NCI-H226 (cell line): ENCODE results near the gene AIRE.

Experiments used
- DNase-seq: peaks from one replicate; pipeline ENCODE4 v3.0.0-alpha.2; 2015

Gene AIRE

DNA sequence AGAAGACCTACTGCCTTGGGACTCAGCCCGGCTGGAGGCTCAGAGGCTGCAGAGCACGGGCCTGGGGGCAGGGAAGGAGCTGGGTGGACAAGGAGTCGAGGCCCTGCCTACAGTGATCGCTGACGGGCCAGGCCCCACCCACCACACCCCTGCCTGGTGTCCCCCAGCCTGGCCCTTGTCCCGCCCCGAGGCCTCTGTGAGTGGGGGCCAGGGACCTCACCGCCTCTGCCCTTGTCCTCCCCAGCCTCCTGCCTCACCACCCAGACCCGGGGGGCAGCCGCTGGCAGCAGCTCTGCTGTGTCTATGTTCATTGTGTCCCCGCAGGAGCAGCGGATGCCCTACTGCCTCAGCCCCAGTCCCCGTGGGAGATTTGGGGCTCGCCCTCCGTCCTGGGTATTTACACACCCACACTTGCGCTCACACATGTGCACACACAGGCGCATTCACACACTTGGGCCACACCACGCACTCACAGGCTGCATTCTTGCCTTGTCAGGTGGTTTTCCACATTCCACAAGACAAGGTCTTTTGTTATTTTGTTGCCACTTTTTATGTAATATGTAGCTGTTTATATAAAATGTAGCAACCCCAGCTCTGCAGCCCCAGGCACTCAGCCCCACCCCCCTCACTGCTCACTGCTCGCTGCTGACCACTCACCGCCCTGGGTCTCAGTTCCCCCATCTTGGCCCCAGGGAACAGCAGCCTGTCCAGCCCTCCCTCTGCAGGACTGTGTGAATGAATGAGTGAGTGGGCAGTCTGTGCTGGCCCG lies 21.4 kb downstream of the AIRE start:
- DNase-seq = no peak

DNA sequence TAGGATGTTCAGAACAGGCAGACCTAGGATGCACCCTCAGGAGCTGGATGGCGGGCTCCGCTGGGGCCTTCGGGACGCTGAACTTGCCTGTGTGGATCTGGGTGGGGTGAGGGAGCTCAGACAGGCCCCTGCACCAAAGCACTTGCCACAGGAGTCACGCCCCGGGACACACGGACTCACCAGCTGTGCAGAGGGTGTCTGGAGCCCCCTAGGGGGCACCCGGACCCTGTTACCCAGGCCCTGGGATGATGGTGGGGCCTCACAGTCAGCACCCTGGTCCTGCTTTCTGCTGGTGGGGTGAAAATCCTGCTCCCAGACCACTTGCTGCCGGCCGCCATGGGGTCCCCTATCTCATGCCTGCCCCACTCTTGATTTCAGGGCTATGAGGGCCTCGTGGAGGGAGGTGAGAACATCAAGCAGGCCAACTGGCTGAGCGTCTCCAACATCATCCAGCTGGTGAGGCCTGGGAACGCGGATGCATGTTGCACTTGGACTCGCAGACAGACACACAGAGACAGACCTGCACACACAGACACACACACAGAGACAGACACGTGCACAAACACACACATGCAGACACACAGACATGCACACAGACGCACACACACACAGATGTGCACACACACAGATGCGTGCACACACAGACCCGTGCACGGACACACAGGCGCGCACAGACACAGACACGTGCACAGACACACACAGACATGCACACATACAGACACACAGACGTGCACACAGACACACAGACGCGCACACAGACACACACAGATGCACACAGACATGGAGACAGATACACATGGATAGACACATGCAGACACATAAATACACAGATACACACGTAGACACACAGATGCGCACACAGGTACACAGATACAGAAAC lies 25.2 kb downstream of the AIRE start:
- no peak for DNase-seq

DNA sequence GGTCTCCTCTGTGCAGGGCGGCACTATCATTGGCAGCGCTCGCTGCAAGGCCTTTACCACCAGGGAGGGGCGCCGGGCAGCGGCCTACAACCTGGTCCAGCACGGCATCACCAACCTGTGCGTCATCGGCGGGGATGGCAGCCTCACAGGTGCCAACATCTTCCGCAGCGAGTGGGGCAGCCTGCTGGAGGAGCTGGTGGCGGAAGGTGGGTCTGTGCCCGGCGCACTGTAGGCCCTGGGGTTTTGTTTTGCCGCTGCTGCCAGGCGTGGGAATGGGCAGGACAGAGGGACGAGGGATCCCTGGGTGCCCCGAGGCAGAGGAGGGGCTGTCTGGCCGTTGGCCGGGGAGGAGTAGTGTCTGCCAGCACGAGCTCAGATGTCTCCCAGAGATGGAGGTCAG lies 26.4 kb downstream of the AIRE start:
- no peak for DNase-seq

DNA sequence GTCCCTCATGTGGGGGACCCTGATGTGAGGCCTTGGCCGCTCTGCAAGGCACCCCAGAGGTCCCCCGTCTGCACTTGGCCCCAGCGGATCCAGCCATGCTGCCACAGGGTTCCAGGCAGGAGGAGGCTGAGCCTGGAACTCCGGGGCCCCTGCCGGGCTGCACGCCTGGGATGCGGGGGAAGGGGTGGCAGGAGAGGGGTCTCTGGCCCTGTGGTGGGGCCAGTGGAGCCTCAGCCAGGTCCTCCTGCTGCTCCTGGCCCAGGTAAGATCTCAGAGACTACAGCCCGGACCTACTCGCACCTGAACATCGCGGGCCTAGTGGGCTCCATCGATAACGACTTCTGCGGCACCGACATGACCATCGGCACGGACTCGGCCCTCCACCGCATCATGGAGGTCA lies 27.0 kb downstream of the AIRE start:
- DNase-seq = no peak

DNA sequence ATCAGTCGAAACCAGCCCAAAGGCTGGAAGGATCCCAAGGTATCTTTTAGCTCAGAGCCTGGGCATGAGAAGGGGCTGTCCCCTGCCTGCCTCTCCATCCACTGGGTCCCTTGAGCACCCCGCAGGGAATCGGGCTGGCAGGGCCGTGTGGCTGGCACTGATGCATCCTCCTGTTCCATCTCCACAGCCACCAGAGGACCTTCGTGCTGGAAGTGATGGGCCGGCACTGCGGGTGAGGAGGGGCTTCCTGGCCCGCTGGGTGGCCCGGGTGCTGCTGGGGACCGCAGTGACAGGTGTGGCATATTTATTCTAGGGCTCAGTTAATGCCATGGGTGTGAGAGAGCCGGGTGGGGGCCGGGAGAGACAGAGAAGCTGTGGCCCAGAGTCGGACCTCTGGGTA lies 27.8 kb downstream of the AIRE start:
- no peak for DNase-seq

DNA sequence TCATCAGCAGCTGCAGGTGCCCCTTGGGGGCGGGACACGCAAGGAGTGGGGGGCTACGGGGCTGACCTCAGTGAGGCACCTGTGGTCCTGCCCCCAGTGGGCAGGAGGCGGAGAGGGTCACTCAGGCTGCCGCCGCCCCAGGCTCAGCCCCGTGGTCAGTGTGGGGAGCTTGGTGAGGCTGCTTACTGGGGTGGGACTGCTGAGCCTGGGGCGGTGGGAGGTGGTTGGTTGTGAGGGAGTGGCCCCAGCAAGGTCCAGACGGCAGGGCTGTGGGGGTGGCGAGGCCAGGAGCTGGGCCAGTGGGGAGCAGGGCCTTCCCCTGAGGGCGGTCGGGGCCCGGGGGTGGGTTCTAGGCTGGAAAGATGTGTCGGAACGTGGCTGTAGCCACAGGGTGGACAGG lies 28.5 kb downstream of the AIRE start:
- no peak for DNase-seq

DNA sequence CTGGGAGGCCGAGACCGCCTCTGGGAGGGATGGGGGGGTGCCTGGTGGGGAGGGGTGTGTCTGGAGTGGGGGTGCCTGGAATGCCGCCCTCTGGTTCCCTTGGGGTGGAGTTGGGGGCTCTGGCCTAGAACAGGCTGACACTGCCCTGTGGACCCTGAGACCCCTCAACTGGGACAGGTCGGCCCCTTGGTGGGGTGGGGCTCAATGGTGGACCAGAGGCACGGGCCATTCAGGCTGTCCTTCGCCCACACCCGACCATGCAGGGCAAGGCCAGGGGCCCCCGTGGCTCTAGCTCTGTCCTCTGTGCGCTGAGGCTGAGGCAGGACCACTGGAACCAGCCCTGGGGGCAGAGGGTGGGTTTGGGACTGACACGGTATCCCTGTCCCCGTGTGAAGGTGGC lies 28.9 kb downstream of the AIRE start:
- no peak for DNase-seq

DNA sequence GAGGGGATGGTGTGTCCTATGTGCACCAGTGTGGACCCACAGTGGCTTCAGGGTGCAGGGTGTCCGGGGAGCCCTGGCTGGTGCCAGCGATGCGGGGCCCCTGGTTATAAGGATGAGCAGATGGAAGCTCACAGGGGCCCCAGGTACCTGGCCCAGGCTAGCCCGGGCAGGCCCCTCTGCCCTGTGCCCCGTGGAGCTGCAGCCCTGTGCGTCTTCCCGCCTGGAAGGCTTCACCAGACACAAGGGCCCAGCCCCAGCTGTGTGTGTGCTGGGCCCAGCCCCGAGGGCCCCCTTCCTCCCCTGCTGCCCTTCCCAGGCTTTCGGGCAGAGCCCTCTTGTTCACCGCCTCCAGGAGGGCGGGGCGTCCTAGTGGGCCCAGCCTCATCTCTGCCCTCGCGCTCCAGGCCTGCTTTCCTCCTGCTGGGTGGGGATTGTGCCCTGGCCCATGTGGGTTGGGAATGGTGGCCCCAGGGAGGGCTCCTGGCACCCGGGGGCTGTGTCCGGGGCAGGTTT lies 30.1 kb downstream of the AIRE start:
- no peak for DNase-seq

DNA sequence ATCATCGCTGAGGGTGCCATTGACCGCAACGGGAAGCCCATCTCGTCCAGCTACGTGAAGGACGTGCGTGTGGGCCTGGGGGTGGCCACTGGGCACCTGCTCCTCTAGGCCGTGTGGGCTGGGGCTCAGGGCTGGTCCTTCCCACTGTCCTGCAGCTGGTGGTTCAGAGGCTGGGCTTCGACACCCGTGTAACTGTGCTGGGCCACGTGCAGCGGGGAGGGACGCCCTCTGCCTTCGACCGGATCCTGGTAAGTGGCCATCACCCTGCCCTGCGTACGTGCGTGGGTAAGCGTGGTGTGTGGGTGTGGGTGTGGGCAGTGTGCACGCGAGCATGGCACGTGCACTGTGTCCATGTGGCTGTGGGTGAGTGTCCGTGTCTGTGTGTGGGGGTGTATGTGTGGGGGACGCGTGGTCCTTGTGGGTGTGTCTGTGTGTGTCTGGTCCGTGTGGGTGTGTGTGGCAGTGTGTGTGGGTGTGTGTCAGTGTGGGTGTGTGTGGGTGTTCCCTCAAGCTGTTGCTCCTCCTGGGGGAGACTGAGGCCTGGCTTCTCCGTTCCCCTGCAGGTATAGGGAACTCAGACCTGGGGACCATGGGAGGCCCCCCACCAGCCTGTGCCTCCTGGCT lies 30.7 kb downstream of the AIRE start:
- no peak for DNase-seq

DNA sequence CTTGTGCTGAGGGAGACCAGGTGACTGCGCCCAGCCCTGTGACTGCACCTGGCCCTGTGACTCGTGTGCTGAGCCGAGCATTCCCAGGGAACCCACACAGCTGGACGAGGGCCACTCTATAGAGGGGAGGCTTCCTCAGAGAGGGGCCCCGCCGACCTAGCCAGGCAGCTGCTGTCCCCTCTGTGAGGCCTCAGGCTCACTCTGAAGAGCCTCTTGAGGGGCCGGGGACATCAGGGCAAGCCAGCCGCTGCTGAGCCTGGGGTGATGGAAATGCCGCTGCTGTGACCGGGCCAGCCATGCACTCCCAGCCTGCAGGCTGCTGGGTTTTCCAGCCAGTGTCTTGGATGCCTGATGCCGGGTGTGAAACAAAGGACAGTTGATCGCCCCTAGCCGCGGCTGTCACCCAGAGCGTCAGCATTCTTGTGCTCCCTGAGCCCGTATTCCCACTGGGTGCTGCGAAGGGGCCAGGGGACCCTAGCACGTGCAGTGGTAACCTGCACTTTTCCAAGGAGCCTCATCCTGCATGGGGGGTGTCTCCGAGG lies 31.6 kb downstream of the AIRE start:
- no peak for DNase-seq

DNA sequence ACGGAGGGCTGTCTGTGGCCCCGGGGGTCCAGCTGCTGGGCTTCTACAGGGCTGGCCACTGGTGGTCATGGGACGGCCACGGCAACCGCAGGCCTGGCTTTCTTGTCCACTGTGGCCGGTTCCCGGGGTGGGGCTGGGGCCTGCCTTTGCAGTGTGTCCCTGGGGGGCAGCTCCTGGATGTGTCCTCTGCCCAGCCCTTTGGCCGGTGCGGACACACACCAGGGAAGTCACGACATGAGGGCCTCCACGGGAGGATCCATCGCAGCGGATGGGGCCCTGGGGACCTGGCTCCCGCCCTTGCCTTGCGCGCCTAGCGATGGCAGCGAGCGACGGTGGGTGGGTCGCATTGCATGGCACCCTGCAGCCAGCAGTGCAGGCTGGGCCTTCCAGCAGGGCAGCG lies 32.2 kb downstream of the AIRE start:
- DNase-seq = no peak

DNA sequence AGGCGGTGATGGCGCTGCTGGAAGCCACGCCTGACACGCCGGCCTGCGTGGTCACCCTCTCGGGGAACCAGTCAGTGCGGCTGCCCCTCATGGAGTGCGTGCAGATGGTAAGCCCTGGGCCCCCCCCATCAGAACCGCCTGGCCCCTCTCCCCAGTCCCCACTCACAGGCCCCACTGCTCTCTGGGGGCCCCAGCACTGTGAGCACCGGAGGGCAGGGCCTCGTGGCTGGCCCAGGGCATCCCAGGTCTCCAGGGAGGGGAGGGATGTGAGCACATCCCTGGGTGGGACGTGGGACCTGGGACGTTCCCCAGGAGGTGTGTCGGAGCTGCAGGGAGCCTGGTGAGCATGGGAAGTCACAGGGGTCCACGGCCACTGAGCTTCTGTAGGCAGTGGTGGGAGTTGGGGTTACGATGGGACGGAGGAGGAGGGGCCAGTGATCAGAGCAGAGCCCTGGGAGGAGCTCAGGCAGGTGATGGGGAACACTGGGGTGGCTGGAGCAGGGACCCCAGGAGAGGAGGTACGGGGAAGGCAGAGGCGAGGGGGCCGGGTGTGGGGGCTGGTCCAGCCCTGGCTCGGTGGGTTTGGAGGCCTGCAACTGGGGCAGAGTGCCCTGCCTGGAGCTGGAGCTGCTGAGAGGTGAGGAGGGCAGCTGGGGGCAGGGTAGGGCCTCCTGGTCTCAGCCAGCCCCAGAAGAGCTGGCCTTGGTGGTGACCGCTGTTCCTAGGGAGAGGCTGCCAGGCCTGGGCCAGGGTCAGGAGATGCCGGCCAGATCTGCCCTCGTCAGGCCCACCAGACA lies 33.0 kb downstream of the AIRE start:
- no peak for DNase-seq

DNA sequence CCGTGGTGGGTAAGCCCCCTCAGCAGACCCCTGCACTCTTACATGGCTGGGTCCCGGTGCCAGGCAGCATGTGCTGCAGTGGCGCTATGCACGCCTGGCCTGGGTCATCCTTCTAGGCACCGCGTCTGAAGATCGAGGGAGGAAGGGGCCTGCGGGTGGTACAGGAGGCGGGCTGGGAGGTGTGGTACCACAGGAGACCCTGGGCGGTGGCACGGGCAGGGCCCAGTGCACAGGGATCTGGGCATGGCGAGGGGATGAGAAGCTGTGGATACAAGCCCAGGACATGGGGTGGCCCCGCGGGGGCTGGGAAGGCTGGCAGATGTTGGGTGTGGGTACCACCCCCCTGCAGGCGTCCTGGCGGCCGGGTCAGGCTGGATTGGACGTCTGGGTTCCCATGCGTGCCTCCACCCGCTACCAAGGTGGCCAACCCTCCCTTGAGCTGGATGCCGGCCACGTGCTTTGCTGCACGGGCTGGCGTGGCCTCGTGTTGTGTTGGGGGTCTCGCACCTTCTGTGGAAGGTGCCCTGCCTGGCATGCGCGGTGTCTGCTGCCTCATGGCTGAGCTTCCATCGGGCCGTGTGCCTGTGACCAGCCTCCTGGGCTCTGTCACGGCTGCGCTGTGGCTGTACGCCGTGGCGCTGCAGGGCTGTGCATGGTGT lies 33.9 kb downstream of the AIRE start:
- DNase-seq = no peak

DNA sequence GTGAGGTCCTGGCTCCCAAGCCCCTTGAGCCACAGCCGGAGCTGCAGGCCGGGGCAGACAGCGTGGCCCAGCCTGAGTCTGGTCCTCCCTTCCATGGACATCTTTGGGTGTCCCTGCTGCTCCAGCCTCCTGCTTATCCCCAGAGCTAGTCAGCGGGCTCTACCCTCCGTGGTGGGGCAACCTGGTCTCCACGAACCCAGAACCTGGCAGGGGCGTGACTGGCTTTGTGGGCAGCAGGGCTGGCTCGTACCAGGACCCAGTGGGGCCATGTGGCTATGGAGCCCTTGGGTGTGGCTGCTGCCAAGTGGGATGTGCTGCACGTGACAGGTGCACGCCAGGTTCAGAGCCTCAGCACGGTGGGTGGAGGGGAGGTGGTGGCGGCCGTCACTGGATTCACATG lies 35.2 kb downstream of the AIRE start:
- DNase-seq = no peak

DNA sequence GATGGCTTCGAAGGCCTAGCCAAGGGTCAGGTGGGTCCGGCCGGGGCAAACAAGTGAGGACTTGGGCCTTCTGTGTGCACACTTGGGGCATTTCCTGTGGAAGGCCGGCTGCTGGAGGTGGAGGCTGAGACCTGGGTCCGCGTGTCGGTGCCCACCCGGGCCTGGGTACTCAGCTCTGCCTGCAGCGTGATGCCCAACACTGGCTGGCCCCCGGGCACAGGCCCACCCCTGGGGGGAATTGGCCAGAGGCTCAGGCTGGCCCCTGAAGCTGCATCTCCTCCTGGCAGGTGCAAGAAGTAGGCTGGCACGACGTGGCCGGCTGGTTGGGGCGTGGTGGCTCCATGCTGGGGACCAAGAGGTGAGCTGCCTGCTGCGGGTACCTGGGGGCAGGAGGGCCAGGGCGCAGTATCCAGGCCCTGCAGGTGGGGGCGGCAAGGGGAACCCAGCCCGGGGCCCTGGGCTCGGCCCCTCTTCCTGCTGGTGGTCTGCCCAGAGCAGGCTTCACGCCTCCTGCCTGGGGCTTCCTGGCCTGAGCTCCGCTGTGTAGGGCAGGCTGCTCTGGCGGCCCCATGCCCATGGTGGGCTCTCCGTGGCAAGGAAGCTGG lies 36.3 kb downstream of the AIRE start:
- no peak for DNase-seq

DNA sequence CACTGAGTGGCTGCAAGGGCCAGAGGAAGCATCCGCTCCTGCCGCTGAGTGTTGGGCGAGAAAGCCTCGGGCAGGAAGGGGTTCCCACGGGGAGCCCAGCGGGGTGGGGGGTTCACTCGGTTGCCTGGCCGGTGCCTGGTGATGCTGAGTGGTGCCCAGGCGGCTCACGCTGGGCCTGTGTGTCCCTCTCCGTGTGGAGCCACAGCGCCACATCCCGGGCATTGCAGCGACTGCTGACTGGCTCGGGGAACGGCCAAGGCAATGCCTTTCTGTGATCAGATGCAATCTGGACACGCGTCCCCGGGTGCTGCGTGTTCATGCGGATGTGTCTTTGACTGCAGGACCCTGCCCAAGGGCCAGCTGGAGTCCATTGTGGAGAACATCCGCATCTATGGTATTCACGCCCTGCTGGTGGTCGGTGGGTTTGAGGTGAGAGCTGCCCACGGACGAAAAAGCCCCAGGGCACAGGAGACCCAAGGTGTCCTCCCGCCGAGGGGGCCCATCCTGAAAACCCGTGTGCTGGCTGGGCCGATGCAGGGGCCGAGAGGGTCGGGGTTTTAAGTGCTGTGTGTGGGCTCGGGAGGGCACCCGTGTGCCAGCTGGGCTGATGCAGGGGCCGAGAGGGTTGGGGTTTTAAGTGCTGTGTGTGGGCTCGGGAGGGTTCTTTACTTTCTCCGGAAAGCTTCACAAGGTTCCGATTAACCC lies 37.1 kb downstream of the AIRE start:
- no peak for DNase-seq

DNA sequence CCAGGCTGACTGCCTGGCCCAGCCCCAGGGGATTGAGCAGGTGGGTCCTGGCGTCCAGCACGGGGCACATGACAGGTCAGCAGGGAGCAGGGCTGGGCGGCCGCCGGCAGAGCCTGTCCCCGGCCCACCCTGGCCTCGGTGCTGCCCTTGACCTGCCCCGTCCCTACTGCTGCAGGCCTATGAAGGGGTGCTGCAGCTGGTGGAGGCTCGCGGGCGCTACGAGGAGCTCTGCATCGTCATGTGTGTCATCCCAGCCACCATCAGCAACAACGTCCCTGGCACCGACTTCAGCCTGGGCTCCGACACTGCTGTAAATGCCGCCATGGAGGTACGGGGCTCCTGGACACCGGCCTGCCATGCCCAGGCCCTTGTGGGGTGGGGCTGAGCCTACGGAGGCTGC lies 37.9 kb downstream of the AIRE start:
- no peak for DNase-seq

DNA sequence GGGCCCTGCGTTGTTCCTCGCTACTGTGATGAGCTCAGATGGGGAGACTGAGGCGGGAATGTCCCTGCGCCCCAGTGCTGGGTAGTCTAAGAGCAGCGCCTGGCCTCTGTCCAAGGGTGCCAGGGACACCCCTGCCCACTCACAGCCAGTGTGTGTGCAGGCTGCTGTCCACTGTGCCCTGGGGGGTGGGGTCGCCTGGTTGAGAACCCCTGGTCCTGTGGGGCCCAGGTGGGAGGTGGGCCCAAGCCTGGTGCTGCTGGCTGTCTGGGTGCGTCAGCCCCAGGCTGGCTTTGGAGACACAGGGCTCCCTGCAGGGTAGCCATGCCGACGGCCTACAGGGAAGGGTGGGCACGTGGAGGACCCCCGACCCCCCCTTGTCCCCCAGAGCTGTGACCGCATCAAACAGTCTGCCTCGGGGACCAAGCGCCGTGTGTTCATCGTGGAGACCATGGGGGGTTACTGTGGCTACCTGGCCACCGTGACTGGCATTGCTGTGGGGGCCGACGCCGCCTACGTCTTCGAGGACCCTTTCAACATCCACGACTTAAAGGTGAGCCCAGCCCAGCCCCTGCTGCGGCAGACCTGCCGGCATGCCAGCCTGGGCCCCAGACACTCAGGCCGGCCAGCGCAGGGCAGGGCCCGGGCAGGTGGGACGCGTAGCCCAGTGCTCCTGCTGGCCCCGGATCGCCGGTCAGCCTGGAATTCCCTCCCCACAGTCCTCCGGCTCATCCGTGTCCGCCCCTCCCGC lies 38.6 kb downstream of the AIRE start:
- DNase-seq = no peak

DNA sequence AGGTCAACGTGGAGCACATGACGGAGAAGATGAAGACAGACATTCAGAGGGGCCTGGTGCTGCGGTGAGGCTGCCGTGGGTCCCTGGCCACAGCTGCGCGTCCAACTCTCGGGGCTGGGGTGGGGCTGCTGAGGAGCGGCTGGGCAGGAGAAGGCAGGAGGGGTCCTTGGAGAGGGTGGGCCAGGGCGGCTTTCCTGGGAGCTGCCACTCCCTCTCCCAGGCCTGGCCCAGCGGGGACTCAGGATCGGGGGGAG lies 39.1 kb downstream of the AIRE start:
- no peak for DNase-seq
